ENCODE results near the gene ZSWIM4.

DNA sequence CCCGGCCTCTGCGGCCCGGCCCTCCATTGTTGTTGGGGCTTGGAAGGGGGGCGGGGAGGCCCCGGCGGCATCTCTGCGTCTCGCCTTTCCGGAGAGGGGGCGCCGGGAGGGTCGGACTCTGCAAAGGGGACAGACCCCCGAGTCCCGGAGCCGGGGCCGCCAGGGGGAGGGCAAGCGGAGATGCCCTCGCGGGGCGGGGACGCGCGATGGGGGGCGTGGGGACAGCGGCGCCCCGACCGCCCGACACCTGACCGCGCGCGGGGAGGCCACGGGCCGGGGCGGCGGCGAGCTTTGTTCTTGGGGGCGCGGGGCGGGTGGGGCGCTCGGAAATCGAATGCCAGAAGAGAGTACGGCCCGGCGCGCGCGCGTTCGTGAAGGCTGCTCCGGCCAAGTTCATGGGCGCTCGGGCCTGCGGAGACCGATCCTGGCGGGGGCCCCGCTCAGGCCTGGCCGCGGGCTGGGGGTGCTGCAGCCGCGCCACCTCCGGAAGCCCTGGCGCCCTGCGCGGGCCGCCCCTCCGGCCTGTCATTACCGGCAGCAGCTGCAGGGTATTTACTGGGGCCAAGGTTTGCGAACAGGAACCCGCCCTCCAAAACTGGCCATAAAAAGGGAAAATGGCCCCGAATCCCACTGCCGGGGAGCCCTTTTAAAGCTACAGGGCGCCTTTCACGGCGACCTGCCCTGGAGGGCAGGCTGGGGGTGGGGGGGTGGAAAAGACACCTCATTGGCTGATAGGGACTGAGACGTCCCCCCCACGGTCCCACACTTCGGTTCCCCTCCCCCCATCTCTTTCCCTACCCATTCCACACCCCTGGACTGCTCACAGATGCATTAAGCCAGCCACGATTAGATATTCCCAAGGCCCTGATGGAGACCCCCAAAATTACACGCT lies 70.6 kb downstream of the ZSWIM4 start:
- TF ChIP-seq TAF1 (IDR thresholded peaks at IDR 0.05; ENCODE audit: low read depth) (peak; percentile 44), POLR2AphosphoS5 (IDR thresholded peaks at IDR 0.05) (no peak), EZH2 (IDR thresholded peaks at IDR 0.05; ENCODE audit: borderline replicate concordance, insufficient read depth, low read length, poor library complexity, severe bottlenecking) (no peak), EP300 (conservative IDR thresholded peaks at IDR 0.05; ENCODE audit: poor library complexity, severe bottlenecking) (no peak)
- TF ChIP-seq, protein P1, sequence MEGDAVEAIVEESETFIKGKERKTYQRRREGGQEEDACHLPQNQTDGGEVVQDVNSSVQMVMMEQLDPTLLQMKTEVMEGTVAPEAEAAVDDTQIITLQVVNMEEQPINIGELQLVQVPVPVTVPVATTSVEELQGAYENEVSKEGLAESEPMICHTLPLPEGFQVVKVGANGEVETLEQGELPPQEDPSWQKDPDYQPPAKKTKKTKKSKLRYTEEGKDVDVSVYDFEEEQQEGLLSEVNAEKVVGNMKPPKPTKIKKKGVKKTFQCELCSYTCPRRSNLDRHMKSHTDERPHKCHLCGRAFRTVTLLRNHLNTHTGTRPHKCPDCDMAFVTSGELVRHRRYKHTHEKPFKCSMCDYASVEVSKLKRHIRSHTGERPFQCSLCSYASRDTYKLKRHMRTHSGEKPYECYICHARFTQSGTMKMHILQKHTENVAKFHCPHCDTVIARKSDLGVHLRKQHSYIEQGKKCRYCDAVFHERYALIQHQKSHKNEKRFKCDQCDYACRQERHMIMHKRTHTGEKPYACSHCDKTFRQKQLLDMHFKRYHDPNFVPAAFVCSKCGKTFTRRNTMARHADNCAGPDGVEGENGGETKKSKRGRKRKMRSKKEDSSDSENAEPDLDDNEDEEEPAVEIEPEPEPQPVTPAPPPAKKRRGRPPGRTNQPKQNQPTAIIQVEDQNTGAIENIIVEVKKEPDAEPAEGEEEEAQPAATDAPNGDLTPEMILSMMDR (IDR thresholded peaks at IDR 0.05; ENCODE audit: poor library complexity, severe bottlenecking), result no peak

Data from neural cell (in vitro differentiated cells).